Camera-type eye (tissue), 1 donor: Measurements from ENCODE around the gene NDUFS3. TPM values are rescaled to one million over a fixed set of nuclear protein-coding genes. Genes with fewer than 3 reads are reported as not detected.

Experiments used
- total RNA-seq: library from RNA; depleted of rRNA; stranded (reverse); fragments of >200 nt; gene quantifications from one replicate; pipeline ENCODE4 v1.2.3, GENCODE V29; 2014

Gene NDUFS3
- total RNA-seq = 62.6 TPM

GRCh38 chr11:47578524-47579494 is at the start of gene NDUFS3, which contains the start of gene KBTBD4:
Gene NDUFS3, plus strand, starts transcription at chr11:47579074. Its CDS starts 18 bp downstream, at chr11:47579092.
Gene KBTBD4, minus strand, starts transcription at chr11:47578970. Its CDS starts 19 bp downstream, at chr11:47578951.

DNA sequence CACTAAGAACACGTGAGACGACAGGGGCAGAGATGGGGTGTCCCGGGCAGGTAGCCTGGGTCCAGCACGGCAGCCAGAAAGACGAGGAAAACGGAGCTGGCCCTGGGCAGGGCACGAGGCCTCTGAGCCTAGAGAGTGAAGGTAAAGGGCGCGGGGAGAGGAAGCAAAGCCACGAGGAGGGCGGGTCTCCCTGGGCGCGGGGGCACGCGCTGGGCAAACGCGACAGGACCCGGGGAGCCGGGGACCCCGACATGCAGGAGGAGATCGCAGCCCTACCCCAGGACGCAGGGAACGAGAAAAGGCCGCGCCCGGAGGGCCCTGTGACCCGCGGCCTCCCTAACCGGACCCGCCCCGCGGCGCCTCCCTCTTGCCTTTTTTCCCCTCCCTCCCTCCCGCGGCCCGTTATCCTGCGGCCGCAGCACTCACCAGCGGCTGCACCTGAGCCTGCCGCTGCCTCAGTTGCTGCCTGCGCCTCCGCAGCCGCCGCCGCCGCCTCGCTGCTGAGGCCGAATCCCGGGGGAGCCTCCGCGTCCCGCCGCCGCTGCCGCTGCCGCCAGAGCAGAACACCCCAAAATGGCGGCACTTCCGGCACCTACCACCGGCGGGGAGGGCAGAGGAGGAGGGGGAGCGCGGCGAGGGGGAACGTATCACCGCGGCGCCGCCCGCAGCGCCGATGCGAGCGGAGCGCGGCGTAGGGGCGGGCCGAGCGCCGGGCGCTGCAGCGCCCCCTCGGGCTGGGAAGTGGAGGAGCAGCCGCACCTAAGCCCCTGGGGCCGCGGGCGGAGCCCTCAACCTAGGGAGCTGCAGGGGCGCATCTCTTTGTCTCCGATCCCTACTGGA is 26.1 kb upstream of the NDUFS3 start, which contains the start of gene CELF1:
Gene CELF1, minus strand, starts transcription at position 567 of the 840 bp plus-strand sequence. CDS start 53,609 bp downstream, outside the sequence.

GRCh38 chr11:47565340-47566148 is 13.3 kb upstream of the NDUFS3 start, which contains the start of gene PTPMT1:
Gene PTPMT1, plus strand, starts transcription at chr11:47565599. Its CDS starts 24 bp downstream, at chr11:47565623.

DNA sequence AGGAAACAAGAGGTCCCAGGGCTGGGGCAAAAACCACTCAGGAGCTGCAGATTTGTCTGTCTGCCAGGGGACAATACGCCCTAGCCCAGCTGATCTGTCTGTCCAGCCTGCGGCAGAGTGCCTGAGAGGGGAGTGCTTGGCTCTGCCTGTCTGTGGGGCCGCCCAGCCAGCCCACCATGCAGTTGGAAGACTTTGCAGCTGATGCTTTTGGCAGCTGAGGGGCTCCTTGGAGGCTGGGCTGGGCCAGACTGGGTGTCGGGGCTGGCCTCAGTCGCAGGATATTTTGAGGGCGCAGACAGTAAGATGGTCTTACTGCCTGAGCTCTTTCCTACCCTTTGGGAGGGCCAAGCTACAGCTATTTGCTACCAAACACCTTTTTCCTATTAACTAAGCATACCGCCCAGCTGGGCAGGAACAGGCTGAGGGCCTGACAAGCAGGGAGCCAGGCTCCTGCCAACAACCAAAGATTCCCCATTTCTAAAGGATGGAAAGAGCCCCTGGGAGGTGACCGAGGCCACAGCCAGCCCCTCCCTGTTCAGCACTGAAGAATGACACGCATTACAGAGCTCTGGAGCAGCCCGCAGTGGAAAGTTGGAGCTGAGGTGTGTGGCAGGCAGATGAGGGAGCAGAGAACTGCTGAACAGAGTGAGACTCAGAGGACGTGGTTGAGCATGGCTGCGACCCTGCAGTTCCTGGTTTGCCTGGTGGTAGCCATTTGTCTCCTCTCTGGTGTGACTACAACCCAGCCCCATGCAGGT is 7.4 kb downstream of the NDUFS3 start, which contains the start of gene FAM180B:
Gene FAM180B, plus strand, starts transcription at position 581 of the 758 bp plus-strand sequence. Its CDS starts 91 bp downstream, at position 672.

DNA sequence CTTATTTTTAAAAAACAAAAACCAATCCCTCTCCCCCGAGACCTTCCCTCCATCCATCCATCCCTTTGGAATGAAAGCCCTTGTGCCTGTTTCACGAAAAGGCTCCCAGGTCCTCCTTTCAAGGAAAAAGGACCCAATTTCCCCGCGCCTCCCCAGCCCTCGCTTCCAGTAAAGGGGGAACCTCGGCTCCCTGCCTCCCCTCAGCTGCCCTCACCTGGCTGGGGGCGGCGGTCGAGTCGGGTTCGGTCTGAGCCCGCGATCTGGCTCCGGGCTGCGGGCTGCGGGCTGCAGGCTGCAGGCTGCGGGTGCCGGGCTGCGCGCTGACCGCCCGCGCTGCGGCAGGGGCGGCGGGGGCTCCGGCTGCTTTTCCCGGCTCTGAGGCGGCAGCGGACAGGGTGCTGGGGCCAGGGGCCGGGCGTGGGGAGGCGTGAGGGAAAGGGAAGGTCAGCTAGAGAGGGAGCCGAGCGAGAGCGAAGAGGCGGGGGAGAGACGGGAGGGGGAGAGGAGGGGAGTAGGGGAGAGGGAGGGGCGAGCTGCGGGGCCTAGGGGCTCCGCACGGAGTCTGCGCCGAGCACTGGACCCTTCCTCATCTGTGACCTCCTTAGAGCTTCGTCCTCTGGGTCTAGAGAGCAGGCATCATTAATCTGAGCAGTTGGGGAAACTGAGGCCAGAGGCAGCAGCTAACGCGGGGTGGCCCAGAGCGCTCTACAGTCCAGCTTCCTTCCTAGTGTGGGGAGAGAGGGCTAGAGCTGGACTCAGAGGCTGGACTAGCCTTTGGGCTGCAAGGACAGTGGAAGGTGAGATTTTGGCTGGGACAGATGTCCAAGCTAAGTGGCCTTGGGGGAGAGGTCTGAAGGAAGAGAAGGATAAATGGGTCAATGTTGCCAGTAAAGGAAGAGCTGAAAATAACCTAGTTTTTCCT is 15.3 kb downstream of the NDUFS3 start, which contains the start of gene C1QTNF4:
Gene C1QTNF4, minus strand, starts transcription at position 478 of the 922 bp plus-strand sequence. CDS start 3,601 bp downstream, outside the sequence.

Other genes starting within 250 kb of the NDUFS3 start
- 0.11 TPM for gene MYBPC3, start 226.4 kb upstream of the NDUFS3 start, total RNA-seq
- 5.4 TPM for gene SPI1, start 200.5 kb upstream of the NDUFS3 start, total RNA-seq
- 52.1 TPM for gene SLC39A13, start 170.5 kb upstream of the NDUFS3 start, total RNA-seq
- 116 TPM for gene PSMC3, start 152.6 kb upstream of the NDUFS3 start, total RNA-seq
- gene RAPSN, start 129.9 kb upstream of the NDUFS3 start, total RNA-seq = 8.1 TPM
- 227 TPM for gene CELF1, start 25.9 kb upstream of the NDUFS3 start, total RNA-seq
- gene PTPMT1, start 13.5 kb upstream of the NDUFS3 start, total RNA-seq = 87.0 TPM
- gene KBTBD4, start 104 bp upstream of the NDUFS3 start, total RNA-seq = 31.8 TPM
- gene FAM180B, start 7.6 kb downstream of the NDUFS3 start, total RNA-seq = 1.2 TPM
- 18.5 TPM for gene C1QTNF4, start 15.3 kb downstream of the NDUFS3 start, total RNA-seq
- 48.7 TPM for gene MTCH2, start 63.5 kb downstream of the NDUFS3 start, total RNA-seq
- 4.2 TPM for gene AGBL2, start 136.3 kb downstream of the NDUFS3 start, total RNA-seq
- 211 TPM for gene FNBP4, start 188.3 kb downstream of the NDUFS3 start, total RNA-seq